ENCODE results near the gene SPACA7. TPM values are rescaled to one million over a fixed set of nuclear protein-coding genes. Genes with fewer than 3 reads are reported as not detected.

SPACA7 gene
- total and polyA plus RNA-seq, 4 donors, result not detected

DNA sequence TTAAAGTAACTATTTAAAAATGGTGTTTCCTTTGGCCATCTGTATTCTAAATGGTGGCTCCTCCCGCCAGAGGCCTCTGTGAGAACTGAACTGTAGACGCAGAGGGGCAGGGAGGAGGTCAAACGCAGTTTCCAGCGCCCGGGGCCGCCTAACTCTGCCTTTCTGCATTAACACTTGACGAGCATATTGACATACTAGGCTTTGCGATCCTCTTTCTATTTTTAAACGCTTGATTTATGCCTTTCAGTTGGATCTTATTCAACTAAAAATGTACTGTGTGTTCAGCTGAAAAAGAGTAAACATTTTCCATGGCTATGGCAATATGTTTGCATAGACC lies 74.7 kb downstream of the SPACA7 start:
- Histone ChIP-seq H3K9ac (ENCODE audit: insufficient read depth in 1 of 2, low read length in 2 of 2) (no peak overlapping the region), H3K9me3 (ENCODE audit: control insufficient read depth in 4 of 4, insufficient read depth in 3 of 4, low read length in 3 of 4) (no peaks in the 10 kb centered on the region), H3K27ac (ENCODE audit: low read depth in 1 of 2, low read length in 1 of 2) (no peak overlapping the region), H3K27me3 (ENCODE audit: control insufficient read depth in 3 of 3, insufficient read depth in 3 of 3, low read length in 2 of 3) (no peaks in the 10 kb centered on the region), H3K36me3 (ENCODE audit: control insufficient read depth in 4 of 4, insufficient read depth in 4 of 4, low read length in 4 of 4) (no peaks in the 10 kb centered on the region), H3K4me3 (no peak overlapping the region), H3K4me1 (ENCODE audit: control insufficient read depth in 5 of 5, insufficient read depth in 5 of 5, low read length in 5 of 5) (peaks cover 0 to 5% (median 0%) of the 10 kb centered on the region in 5 donors)
- DNase-seq, result peak; percentile 20 to 49 (median 28)
- 42 to 64% methylated on average over 9 of the region's 9 CpGs for WGBS, 2 donors
- ATAC-seq (ENCODE audit: insufficient read depth, low FRiP score), result no peak
- TF ChIP-seq, protein P1, sequence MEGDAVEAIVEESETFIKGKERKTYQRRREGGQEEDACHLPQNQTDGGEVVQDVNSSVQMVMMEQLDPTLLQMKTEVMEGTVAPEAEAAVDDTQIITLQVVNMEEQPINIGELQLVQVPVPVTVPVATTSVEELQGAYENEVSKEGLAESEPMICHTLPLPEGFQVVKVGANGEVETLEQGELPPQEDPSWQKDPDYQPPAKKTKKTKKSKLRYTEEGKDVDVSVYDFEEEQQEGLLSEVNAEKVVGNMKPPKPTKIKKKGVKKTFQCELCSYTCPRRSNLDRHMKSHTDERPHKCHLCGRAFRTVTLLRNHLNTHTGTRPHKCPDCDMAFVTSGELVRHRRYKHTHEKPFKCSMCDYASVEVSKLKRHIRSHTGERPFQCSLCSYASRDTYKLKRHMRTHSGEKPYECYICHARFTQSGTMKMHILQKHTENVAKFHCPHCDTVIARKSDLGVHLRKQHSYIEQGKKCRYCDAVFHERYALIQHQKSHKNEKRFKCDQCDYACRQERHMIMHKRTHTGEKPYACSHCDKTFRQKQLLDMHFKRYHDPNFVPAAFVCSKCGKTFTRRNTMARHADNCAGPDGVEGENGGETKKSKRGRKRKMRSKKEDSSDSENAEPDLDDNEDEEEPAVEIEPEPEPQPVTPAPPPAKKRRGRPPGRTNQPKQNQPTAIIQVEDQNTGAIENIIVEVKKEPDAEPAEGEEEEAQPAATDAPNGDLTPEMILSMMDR (IDR thresholded peaks at IDR 0.05; ENCODE audit: control extremely low read depth, extremely low read depth), result no peak

DNA sequence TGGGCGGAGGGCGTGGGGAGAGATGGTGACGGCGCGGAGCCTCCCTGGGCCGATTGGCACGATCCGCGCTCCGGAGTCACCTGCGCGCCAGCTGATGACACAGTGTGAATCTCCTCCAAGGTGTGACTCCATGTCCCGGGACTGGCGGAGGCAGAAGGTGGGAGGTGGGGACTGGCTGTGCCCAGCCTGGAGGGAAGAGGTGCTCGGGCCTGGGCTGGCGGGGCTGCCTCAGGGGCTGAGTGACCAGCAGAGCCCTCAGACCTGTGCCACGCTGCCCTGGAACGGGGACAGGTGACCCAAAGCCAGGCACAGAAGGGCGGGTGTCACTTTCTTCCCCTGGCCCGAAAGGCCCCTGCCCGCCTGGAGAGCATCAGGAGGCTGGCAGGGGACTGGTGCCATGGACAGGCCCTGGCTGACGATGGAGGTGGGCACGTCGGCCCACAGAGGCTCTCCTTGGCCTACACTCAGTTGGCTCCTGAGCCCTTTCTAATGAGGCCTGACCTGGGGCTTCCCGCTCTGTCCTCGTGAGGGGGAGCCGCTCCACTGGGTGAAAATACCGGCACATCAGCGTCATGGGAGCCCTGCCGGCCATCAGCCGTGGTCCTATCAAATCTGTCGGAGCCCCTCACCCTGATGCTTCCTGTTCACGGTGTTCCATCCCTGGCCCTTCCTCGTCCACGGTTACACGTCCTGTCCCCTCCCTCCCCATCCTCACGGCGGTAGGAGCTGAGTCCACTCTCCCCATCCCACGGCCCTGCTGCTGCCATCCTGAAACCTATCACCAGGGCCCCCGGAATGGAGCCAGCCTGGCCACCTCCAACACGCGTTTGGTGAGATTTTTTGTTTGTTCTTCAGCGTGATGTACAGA lies 75.6 kb downstream of the SPACA7 start:
- Histone ChIP-seq H3K4me3 (no peak overlapping the region), H3K27ac (ENCODE audit: low read depth in 1 of 2, low read length in 1 of 2) (no peak overlapping the region), H3K9ac (ENCODE audit: insufficient read depth in 1 of 2, low read length in 2 of 2) (no peak overlapping the region), H3K9me3 (ENCODE audit: control insufficient read depth in 4 of 4, insufficient read depth in 3 of 4, low read length in 3 of 4) (peaks cover 0 to 3% (median 0%) of the 10 kb centered on the region in 4 donors), H3K36me3 (ENCODE audit: control insufficient read depth in 4 of 4, insufficient read depth in 4 of 4, low read length in 4 of 4) (no peaks in the 10 kb centered on the region), H3K4me1 (ENCODE audit: control insufficient read depth in 5 of 5, insufficient read depth in 5 of 5, low read length in 5 of 5) (peaks cover 0 to 5% (median 0%) of the 10 kb centered on the region in 5 donors), H3K27me3 (ENCODE audit: control insufficient read depth in 3 of 3, insufficient read depth in 3 of 3, low read length in 2 of 3) (no peaks in the 10 kb centered on the region)
- ATAC-seq (ENCODE audit: insufficient read depth, low FRiP score), result no peak
- peak in 1 of 3 donors; percentile 10 for DNase-seq
- 81 to 85% methylated on average over 41 to 43 of the region's 43 CpGs for WGBS, 2 donors
- TF ChIP-seq, protein P1 (IDR thresholded peaks at IDR 0.05; ENCODE audit: control extremely low read depth, extremely low read depth), result no peak

DNA sequence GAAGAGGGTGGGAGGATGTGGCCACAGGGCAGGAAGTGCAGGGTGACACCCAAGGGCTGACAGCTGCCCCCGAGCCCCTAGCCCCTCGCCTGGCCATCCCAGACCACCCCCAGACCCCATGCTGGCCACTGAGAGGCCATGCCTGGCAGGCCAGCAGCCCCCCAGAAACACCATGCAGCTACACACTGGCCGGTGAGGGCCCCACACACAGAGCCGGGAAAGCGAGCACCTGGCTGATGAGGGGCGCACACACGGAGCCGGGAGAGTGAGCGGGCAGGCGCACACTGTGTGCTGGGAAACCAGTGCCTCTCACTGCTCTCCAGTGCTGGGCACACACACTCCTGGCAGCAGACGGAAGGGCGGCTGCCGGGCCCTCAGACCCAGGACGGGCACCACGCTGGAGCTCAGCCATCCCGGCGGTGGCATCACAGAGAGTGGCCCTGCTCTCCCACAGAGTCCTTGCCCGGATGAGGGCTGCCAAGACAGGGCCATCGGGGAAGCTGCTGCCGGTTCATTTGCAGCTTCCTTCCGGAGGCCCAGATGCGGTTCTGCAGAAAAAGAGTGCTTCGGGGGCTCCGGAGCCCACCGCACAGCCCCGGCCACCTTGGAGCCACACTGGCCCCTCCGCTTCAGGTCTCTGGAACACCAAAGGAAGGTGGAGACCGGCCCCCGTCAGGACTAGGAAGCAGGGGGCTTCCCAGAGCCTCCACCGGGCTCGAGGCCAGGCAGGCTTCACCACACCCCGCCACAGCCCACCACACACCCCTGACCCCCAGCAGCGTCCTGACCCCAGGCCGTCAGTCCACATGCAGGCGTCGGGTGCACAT lies 76.4 kb downstream of the SPACA7 start:
- ATAC-seq (ENCODE audit: insufficient read depth, low FRiP score), result no peak
- no peak overlapping the region for H3K27ac ChIP-seq (ENCODE audit: low read depth in 1 of 2, low read length in 1 of 2)
- no peak for DNase-seq
- H3K36me3 ChIP-seq (ENCODE audit: control insufficient read depth in 4 of 4, insufficient read depth in 4 of 4, low read length in 4 of 4), result no peaks in the 10 kb centered on the region
- no peak overlapping the region for H3K4me3 ChIP-seq
- TF ChIP-seq, protein P1 (IDR thresholded peaks at IDR 0.05; ENCODE audit: control extremely low read depth, extremely low read depth), result no peak
- H3K27me3 ChIP-seq (ENCODE audit: control insufficient read depth in 3 of 3, insufficient read depth in 3 of 3, low read length in 2 of 3), result no peaks in the 10 kb centered on the region
- H3K9me3 ChIP-seq (ENCODE audit: control insufficient read depth in 4 of 4, insufficient read depth in 3 of 4, low read length in 3 of 4), result peaks cover 0 to 3% (median 0%) of the 10 kb centered on the region in 4 donors
- no peak overlapping the region for H3K9ac ChIP-seq (ENCODE audit: insufficient read depth in 1 of 2, low read length in 2 of 2)
- peaks cover 0 to 5% (median 0%) of the 10 kb centered on the region in 5 donors for H3K4me1 ChIP-seq (ENCODE audit: control insufficient read depth in 5 of 5, insufficient read depth in 5 of 5, low read length in 5 of 5)
- 82 to 86% methylated on average over 36 of the region's 36 CpGs for WGBS, 2 donors

Data from lung (tissue), 12 donors.